Hypothalamus (tissue), 51 donors: ENCODE data around the gene IGFN1.

ENCODE experiments used
- DNase-seq, 51 donors: peaks; one replicate each; lab custom pipeline; 2025; lab: John Stamatoyannopoulos, UW

The IGFN1 gene

GRCh38 chr1:201184307-201185122 lies 6.1 kb upstream of the IGFN1 start:
- DNase-seq, result peak in 7 of 51 donors; percentile 6 to 30 (median 10)

- DNase-seq, result no peak
These were observed 5.5 kb upstream of the IGFN1 start for GRCh38 chr1:201185123-201185453.

- no peak for DNase-seq
These were observed 5.0 kb upstream of the IGFN1 start for GRCh38 chr1:201185527-201186128.

GRCh38 chr1:201186192-201186591 lies 4.4 kb upstream of the IGFN1 start:
- DNase-seq, result no peak

GRCh38 chr1:201189085-201189484 lies 1.5 kb upstream of the IGFN1 start:
- DNase-seq, result no peak

GRCh38 chr1:201190005-201190404 lies 619 bp upstream of the IGFN1 start:
- DNase-seq, result no peak

GRCh38 chr1:201191653-201192260 lies 1.1 kb downstream of the IGFN1 start:
- DNase-seq, result peak in 1 of 51 donors; percentile 29

GRCh38 chr1:201192261-201192788 lies 1.7 kb downstream of the IGFN1 start:
- DNase-seq, result peak in 1 of 51 donors; percentile 16

- DNase-seq, result no peak
These were observed 3.4 kb downstream of the IGFN1 start for GRCh38 chr1:201194046-201194445.

GRCh38 chr1:201198598-201198997 lies 8.0 kb downstream of the IGFN1 start:
- DNase-seq, result no peak

GRCh38 chr1:201205036-201205435 lies 14.4 kb downstream of the IGFN1 start:
- no peak for DNase-seq

- peak in 8 of 51 donors; percentile 6 to 27 (median 10) for DNase-seq
These were observed 15.6 kb downstream of the IGFN1 start for GRCh38 chr1:201206176-201206575.

GRCh38 chr1:201207046-201207445 lies 16.4 kb downstream of the IGFN1 start:
- DNase-seq, result no peak

- DNase-seq, result no peak
These were observed 17.6 kb downstream of the IGFN1 start for GRCh38 chr1:201208236-201208635.

- no peak for DNase-seq
These were observed 21.4 kb downstream of the IGFN1 start for GRCh38 chr1:201212056-201212455.

- no peak for DNase-seq
These were observed 21.9 kb downstream of the IGFN1 start for GRCh38 chr1:201212461-201213055.

- DNase-seq, result no peak
These were observed 22.6 kb downstream of the IGFN1 start for GRCh38 chr1:201213106-201213770.

GRCh38 chr1:201213926-201214325 lies 23.3 kb downstream of the IGFN1 start:
- DNase-seq, result no peak

- DNase-seq, result no peak
These were observed 23.8 kb downstream of the IGFN1 start for GRCh38 chr1:201214461-201214860.

GRCh38 chr1:201214886-201215285 lies 24.3 kb downstream of the IGFN1 start:
- DNase-seq, result no peak
